H9 (cell line): ENCODE measurements around the gene ARMC2. TPM values are rescaled to one million over a fixed set of nuclear protein-coding genes. Genes with fewer than 3 reads are reported as not detected.

ENCODE experiments used
- DNase-seq: peaks from one replicate; pipeline ENCODE4 v3.0.0-alpha.2; 2017
- H2AFZ ChIP-seq: one replicate; pipeline ENCODE4 v1.6.1; 2013; ENCODE audit warnings: mild to moderate bottlenecking, low read length, control low read depth, moderate library complexity
- H2AK5ac ChIP-seq: 2 replicates; pipeline ENCODE4 v1.6.1; 2013; ENCODE audit warnings: low read length, control low read depth, mixed read lengths; ENCODE audit not compliant: insufficient read length
- H2BK120ac ChIP-seq: one replicate; pipeline ENCODE4 v1.6.1; 2013; ENCODE audit warnings: low read depth, mild to moderate bottlenecking, low read length, control low read depth, inconsistent platforms; ENCODE audit not compliant: poor library complexity, severe bottlenecking
- H2BK12ac ChIP-seq: 2 replicates; pipeline ENCODE4 v1.6.1; 2013; ENCODE audit warnings: low read length, control low read depth, mixed read lengths, low read depth; ENCODE audit not compliant: insufficient read length
- H2BK15ac ChIP-seq: 2 replicates; pipeline ENCODE4 v1.6.1; 2013; ENCODE audit warnings: low read depth, low read length, control low read depth
- H2BK20ac ChIP-seq: one replicate; pipeline ENCODE4 v1.6.1; 2013; ENCODE audit warnings: low read depth, mild to moderate bottlenecking, low read length, control low read depth, inconsistent platforms; ENCODE audit not compliant: poor library complexity, severe bottlenecking
- H2BK5ac ChIP-seq: 2 replicates; pipeline ENCODE4 v1.6.1; 2013; ENCODE audit warnings: low read length, control low read depth, mixed read lengths; ENCODE audit not compliant: insufficient read length
- H3K14ac ChIP-seq: 2 replicates; pipeline ENCODE4 v1.6.1; 2013; ENCODE audit warnings: low read length, control low read depth; ENCODE audit not compliant: insufficient read depth
- H3K18ac ChIP-seq: 2 replicates; pipeline ENCODE4 v1.6.1; 2013; ENCODE audit warnings: low read depth, mild to moderate bottlenecking, mixed read lengths, low read length, control low read depth; ENCODE audit not compliant: insufficient read length
- H3K23ac ChIP-seq: 2 replicates; pipeline ENCODE4 v1.6.1; 2013; ENCODE audit warnings: low read length, control low read depth, mixed read lengths, low read depth; ENCODE audit not compliant: insufficient read length
- H3K23me2 ChIP-seq: 2 replicates; pipeline ENCODE4 v1.6.1; 2013; ENCODE audit warnings: low read depth, mild to moderate bottlenecking, mixed read lengths, low read length, control low read depth; ENCODE audit not compliant: insufficient read length, poor library complexity, severe bottlenecking
- H3K27ac ChIP-seq: 2 replicates; pipeline ENCODE4 v1.5.1; 2013; ENCODE audit warnings: low read length, control low read depth, mixed read lengths, low read depth; ENCODE audit not compliant: insufficient read length
- H3K27me3 ChIP-seq: 2 replicates; pipeline ENCODE4 v1.6.1; 2013; ENCODE audit warnings: low read length, control low read depth, inconsistent platforms; ENCODE audit not compliant: insufficient read depth
- H3K4ac ChIP-seq: 2 replicates; pipeline ENCODE4 v1.6.1; 2013; ENCODE audit warnings: low read depth, mild to moderate bottlenecking, control low read depth, inconsistent platforms, low read length, moderate library complexity
- H3K4me1 ChIP-seq: 2 replicates; pipeline ENCODE4 v1.6.1; 2013; ENCODE audit warnings: low read length, control low read depth, inconsistent platforms; ENCODE audit not compliant: insufficient read depth
- H3K4me2 ChIP-seq: 2 replicates; pipeline ENCODE4 v1.6.1; 2013; ENCODE audit warnings: low read length, control low read depth, mixed read lengths; ENCODE audit not compliant: insufficient read length, insufficient read depth
- H3K56ac ChIP-seq: 2 replicates; pipeline ENCODE4 v1.6.1; 2013; ENCODE audit warnings: low read depth, mild to moderate bottlenecking, mixed read lengths, low read length, control low read depth; ENCODE audit not compliant: insufficient read length
- H3K79me1 ChIP-seq: 2 replicates; pipeline ENCODE4 v1.6.1; 2013; ENCODE audit warnings: low read depth, mild to moderate bottlenecking, moderate library complexity, low read length, control low read depth, inconsistent platforms; ENCODE audit not compliant: insufficient read depth, poor library complexity, severe bottlenecking
- H3K79me2 ChIP-seq: 2 replicates; pipeline ENCODE4 v1.6.1; 2013; ENCODE audit warnings: low read length, control low read depth, inconsistent platforms; ENCODE audit not compliant: insufficient read depth
- H3K9ac ChIP-seq: 2 replicates; pipeline ENCODE4 v1.6.1; 2013; ENCODE audit warnings: low read length, control low read depth, mixed read lengths; ENCODE audit not compliant: insufficient read length; ENCODE audit errors: extremely low read depth
- H3K9me3 ChIP-seq: one replicate; pipeline ENCODE4 v1.6.1; 2013; ENCODE audit warnings: low read depth, low read length, inconsistent platforms; ENCODE audit not compliant: control insufficient read depth
- H3T11ph ChIP-seq: one replicate; pipeline ENCODE4 v1.6.1; 2013; ENCODE audit warnings: mild to moderate bottlenecking, low read length, control low read depth, inconsistent platforms
- H4K20me1 ChIP-seq: one replicate; pipeline ENCODE4 v1.6.1; 2013; ENCODE audit not compliant: control insufficient read depth, insufficient read length, insufficient read depth
- H4K5ac ChIP-seq: 2 replicates; pipeline ENCODE4 v1.6.1; 2013; ENCODE audit warnings: low read depth, mild to moderate bottlenecking, mixed read lengths, low read length, control low read depth; ENCODE audit not compliant: insufficient read length
- H4K8ac ChIP-seq: replicated peaks from 2 replicates; pipeline ENCODE4 v1.6.1; 2013; ENCODE audit warnings: low read length, control low read depth, mixed read lengths, low read depth; ENCODE audit not compliant: insufficient read length
- H4K91ac ChIP-seq: 2 replicates; pipeline ENCODE4 v1.6.1; 2013; ENCODE audit warnings: low read depth, mild to moderate bottlenecking, moderate library complexity, mixed read lengths, low read length, control low read depth; ENCODE audit not compliant: insufficient read length
- H3K27ac Mint-ChIP-seq, 3 experiments: 2 replicates in 2 of 3; 3 replicates in 1 of 3; pipeline ENCODE4 v1.8.0; 2020 to 2021; ENCODE audit warnings: mixed read lengths in 3 of 3, mild to moderate bottlenecking in 1 of 3, moderate library complexity in 1 of 3
- H3K27me3 Mint-ChIP-seq: 2 replicates; pipeline ENCODE4 v1.8.0; 2021; ENCODE audit warnings: low read depth, mild to moderate bottlenecking, moderate library complexity, mixed read lengths
- H3K36me3 Mint-ChIP-seq, 3 experiments: 2 replicates in 2 of 3; 3 replicates in 1 of 3; pipeline ENCODE4 v1.8.0; 2020 to 2021; ENCODE audit warnings: low read depth in 3 of 3, mixed read lengths in 3 of 3; ENCODE audit not compliant: insufficient read depth in 1 of 3
- H3K4me1 Mint-ChIP-seq, 2 experiments: 2 replicates each; pipeline ENCODE4 v1.8.0; 2020; ENCODE audit warnings: mixed read lengths in 2 of 2
- H3K4me3 Mint-ChIP-seq, 2 experiments: 2 replicates in 1 of 2; 3 replicates in 1 of 2; pipeline ENCODE4 v1.8.0; 2020 to 2021; ENCODE audit warnings: mild to moderate bottlenecking in 2 of 2, mixed read lengths in 2 of 2, moderate library complexity in 1 of 2
- H3K9me3 Mint-ChIP-seq, 2 experiments: 2 replicates in 1 of 2; 3 replicates in 1 of 2; pipeline ENCODE4 v1.8.0; 2020; ENCODE audit warnings: mild to moderate bottlenecking in 2 of 2, mixed read lengths in 2 of 2, moderate library complexity in 1 of 2
- WGBS: extraction: QIAGEN DNeasy Blood & Tissue Kit; methylation state at CpG from one replicate; pipeline ENCODE4 v1.1.7; 2013; ENCODE audit warnings: missing lambda C conversion rate, low lambda C conversion rate, mixed read lengths; ENCODE audit not compliant: insufficient read length; ENCODE audit errors: extremely low coverage; 5-methylcytosine and 5-hydroxymethylcytosine counted together
- total RNA-seq: library from RNA; stranded (reverse); gene quantifications from 2 replicates; pipeline ENCODE4 v1.2.1, GENCODE V29; 2021
- TF ChIP-seq, protein P1 (sequence below): fragments of 200-600 bp; sonication (generic); conservative IDR thresholded peaks from 3 replicates; pipeline ENCODE4 v1.8.0; 2021; ENCODE audit warnings: antibody characterized with exemption, mild to moderate bottlenecking

Gene ARMC2
- total RNA-seq, 1 experiment from 2014 or later: 2.8 TPM

DNA sequence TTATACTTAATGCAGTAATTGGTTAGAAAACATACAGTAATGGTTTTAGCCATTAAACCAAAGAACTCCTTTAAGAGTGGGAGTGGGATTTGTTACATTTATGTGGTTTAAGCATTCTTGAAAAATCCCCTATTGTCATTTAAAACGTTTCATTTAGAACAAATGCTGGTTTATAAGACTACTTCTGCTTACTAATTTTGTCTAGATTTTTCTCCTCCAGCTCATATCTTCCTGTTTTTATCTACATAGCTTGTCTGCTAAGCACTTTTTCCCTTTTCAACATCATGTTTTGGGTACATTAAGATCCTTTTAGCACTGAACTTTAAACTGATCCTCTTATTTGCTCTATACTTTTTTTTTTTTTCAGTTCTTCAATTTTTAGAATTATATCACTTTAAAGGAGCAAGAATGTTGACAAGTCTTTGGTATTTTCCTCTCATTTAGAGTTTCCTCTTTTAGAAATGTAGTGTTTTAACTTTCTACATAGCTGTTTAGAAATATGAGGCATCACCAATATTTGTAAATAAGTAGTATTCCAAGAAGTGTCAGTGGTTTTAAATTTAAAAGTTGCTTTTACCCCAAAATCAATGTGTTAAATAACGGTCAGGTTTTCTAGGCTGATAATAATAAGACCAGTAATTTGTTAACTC, 165.6 kb downstream of the ARMC2 start:
- H3K27ac ChIP-seq: no peak overlapping the region
- Mint-ChIP-seq H3K27me3 (no peaks in the 10 kb centered on the region), H3K4me3 (no peak overlapping the region)

More for the DNA sequence above, 165.6 kb downstream of the ARMC2 start:
- no peaks in the 10 kb centered on the region for H3K9me3 ChIP-seq
- H2BK5ac ChIP-seq: no peak overlapping the region
- Mint-ChIP-seq H3K36me3 (no peaks in the 10 kb centered on the region), H3K4me1 (peaks cover 7 to 10% of the 10 kb centered on the region in 2 experiments), H3K27ac (no peak overlapping the region), H3K9me3 (no peaks in the 10 kb centered on the region)
- no peak overlapping the region for H3T11ph ChIP-seq
- no peak overlapping the region for H3K4me2 ChIP-seq
- no peak overlapping the region for H2BK15ac ChIP-seq
- no peak overlapping the region for H3K23ac ChIP-seq
- no peak overlapping the region for H2BK12ac ChIP-seq
- H2AFZ ChIP-seq: no peak overlapping the region
- no peak overlapping the region for H3K56ac ChIP-seq
- WGBS: no CpG with 5 or more reads among the region's 2 CpGs
- no peak overlapping the region for H3K9ac ChIP-seq
- no peaks in the 10 kb centered on the region for H3K27me3 ChIP-seq
- peaks cover 4% of the 10 kb centered on the region for H3K23me2 ChIP-seq
- no peaks in the 10 kb centered on the region for H3K79me2 ChIP-seq
- no peaks in the 10 kb centered on the region for H4K20me1 ChIP-seq
- no peak overlapping the region for H2BK20ac ChIP-seq
- H3K4me1 ChIP-seq: no peaks in the 10 kb centered on the region
- H3K14ac ChIP-seq: no peak overlapping the region
- TF ChIP-seq, protein P1, sequence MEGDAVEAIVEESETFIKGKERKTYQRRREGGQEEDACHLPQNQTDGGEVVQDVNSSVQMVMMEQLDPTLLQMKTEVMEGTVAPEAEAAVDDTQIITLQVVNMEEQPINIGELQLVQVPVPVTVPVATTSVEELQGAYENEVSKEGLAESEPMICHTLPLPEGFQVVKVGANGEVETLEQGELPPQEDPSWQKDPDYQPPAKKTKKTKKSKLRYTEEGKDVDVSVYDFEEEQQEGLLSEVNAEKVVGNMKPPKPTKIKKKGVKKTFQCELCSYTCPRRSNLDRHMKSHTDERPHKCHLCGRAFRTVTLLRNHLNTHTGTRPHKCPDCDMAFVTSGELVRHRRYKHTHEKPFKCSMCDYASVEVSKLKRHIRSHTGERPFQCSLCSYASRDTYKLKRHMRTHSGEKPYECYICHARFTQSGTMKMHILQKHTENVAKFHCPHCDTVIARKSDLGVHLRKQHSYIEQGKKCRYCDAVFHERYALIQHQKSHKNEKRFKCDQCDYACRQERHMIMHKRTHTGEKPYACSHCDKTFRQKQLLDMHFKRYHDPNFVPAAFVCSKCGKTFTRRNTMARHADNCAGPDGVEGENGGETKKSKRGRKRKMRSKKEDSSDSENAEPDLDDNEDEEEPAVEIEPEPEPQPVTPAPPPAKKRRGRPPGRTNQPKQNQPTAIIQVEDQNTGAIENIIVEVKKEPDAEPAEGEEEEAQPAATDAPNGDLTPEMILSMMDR: no peak
- no peak overlapping the region for H3K4ac ChIP-seq
- H2BK120ac ChIP-seq: no peak overlapping the region
- H4K5ac ChIP-seq: no peak overlapping the region
- no peak overlapping the region for H4K8ac ChIP-seq
- H3K79me1 ChIP-seq: no peaks in the 10 kb centered on the region
- H2AK5ac ChIP-seq: no peak overlapping the region
- no peak for DNase-seq
- no peak overlapping the region for H4K91ac ChIP-seq
- H3K18ac ChIP-seq: no peak overlapping the region
